GM12878 (cell line): ENCODE measurements around the gene MKX. TPM values are rescaled to one million over a fixed set of nuclear protein-coding genes. Genes with fewer than 3 reads are reported as not detected.

Experiments
- ATAC-seq: fragments of 200-7000 bp; cut with Tn5 transposase; 3 replicates; pipeline ENCODE4 v1.9.1; 2020; ENCODE audit warnings: mild to moderate bottlenecking, moderate library complexity
- BruUV-seq: library from RNA; stranded (reverse); fragments of 400-500 nt; replicated peaks from 2 replicates; lab custom pipeline; 2021; lab: Mats Ljungman, UMichigan
- CTCF ChIA-PET: fragments of 300-600 bp; sonication (Branson Sonifier 250); formaldehyde crosslinking; extraction: SDS; loops from one replicate; lab custom pipeline; 2021; ENCODE audit warnings: inconsistent platforms; lab: Yijun Ruan, JAX
- POLR2A ChIA-PET: fragments of 350-600 bp; formaldehyde crosslinking; extraction: SDS; loops from one replicate; lab custom pipeline; 2021; ENCODE audit warnings: inconsistent platforms; lab: Charles Lee
- RAD21 ChIA-PET: fragments of 300-600 bp; sonication (Branson Sonifier 250); formaldehyde crosslinking; loops from one replicate; lab custom pipeline; 2023; ENCODE audit warnings: antibody characterized with exemption; ENCODE audit not compliant: unreplicated experiment; lab: Charles Lee
- SMC1A ChIA-PET: fragments of 300-600 bp; sonication (Branson Sonifier 250); formaldehyde crosslinking; loops from one replicate; lab custom pipeline; 2023; ENCODE audit not compliant: unreplicated experiment, uncharacterized antibody; lab: Charles Lee
- DNase-seq: peaks from one replicate; pipeline ENCODE4 v3.0.0-alpha.2; 2011; ENCODE audit warnings: low read depth, low spot score
- FAIRE-seq: peaks from 3 replicates; lab custom pipeline; 2011; peaks lifted over from hg19 to GRCh38; lab: Jason Lieb, UNC
- H2AFZ ChIP-seq: 2 replicates; pipeline ENCODE4 v1.6.0; 2011; ENCODE audit warnings: low read depth, low read length, control low read depth; ENCODE audit not compliant: control insufficient read depth
- H3K27ac ChIP-seq: 2 replicates; pipeline ENCODE4 v1.5.1; 2011; ENCODE audit warnings: control low read depth; ENCODE audit not compliant: control insufficient read depth, insufficient read depth
- H3K27me3 ChIP-seq, 2 experiments: replicated peaks in 1 of 2; 2 replicates each; pipeline versions ENCODE4 v1.6.0 to v1.6.1; 2011; ENCODE audit warnings: low read length in 1 of 2; ENCODE audit not compliant: control insufficient read depth in 2 of 2, insufficient read depth in 2 of 2
- H3K36me3 ChIP-seq, 2 experiments: 2 replicates each; pipeline ENCODE4 v1.5.1; 2011; ENCODE audit warnings: low read length in 1 of 2; ENCODE audit not compliant: control insufficient read depth in 2 of 2, insufficient read depth in 2 of 2
- H3K4me1 ChIP-seq: 2 replicates; pipeline ENCODE4 v1.6.1; 2011; ENCODE audit warnings: mild to moderate bottlenecking, low read length, moderate library complexity, mixed read lengths; ENCODE audit not compliant: control insufficient read depth, insufficient read depth
- H3K4me2 ChIP-seq: 2 replicates; pipeline ENCODE4 v1.6.0; 2011; ENCODE audit warnings: control low read depth; ENCODE audit not compliant: control insufficient read depth, insufficient read depth
- H3K4me3 ChIP-seq: fragments of 200-600 bp; sonication (generic); 2 replicates; pipeline ENCODE4 v1.5.1; 2016
- H3K79me2 ChIP-seq: 2 replicates; pipeline ENCODE4 v1.6.0; 2011; ENCODE audit warnings: low read length; ENCODE audit not compliant: control insufficient read depth, insufficient read depth
- H3K9ac ChIP-seq: 2 replicates; pipeline ENCODE4 v1.8.0; 2011; ENCODE audit warnings: low read length, control low read depth, mixed read lengths; ENCODE audit not compliant: control insufficient read depth, insufficient read depth
- H3K9me3 ChIP-seq: replicated peaks from 3 replicates; pipeline ENCODE4 v1.5.1; 2011; ENCODE audit warnings: mild to moderate bottlenecking, low read length; ENCODE audit not compliant: control insufficient read depth, insufficient read depth
- H4K20me1 ChIP-seq: 2 replicates; pipeline ENCODE4 v1.6.0; 2011; ENCODE audit not compliant: control insufficient read depth, insufficient read depth
- CREB1 ChIP-seq: IDR thresholded peaks from 2 replicates; pipeline ENCODE4 v1.6.1; 2012; ENCODE audit warnings: low read depth, mild to moderate bottlenecking, inconsistent platforms
- DPF2 ChIP-seq: fragments of 450-650 bp; IDR thresholded peaks from 2 replicates; pipeline ENCODE4 v1.6.1; 2017; ENCODE audit warnings: mild to moderate bottlenecking
- IKZF1 ChIP-seq: fragments of 450-650 bp; conservative IDR thresholded peaks from 2 replicates; pipeline ENCODE4 v1.6.1; 2017; ENCODE audit warnings: antibody characterized with exemption, mild to moderate bottlenecking
- NBN ChIP-seq: fragments of 450-650 bp; IDR thresholded peaks from 2 replicates; pipeline ENCODE4 v1.6.1; 2016
- NR2C1 ChIP-seq: fragments of 450-650 bp; IDR thresholded peaks from 2 replicates; pipeline ENCODE4 v1.6.1; 2017; ENCODE audit warnings: antibody characterized with exemption, mild to moderate bottlenecking, moderate library complexity
- PAX5 ChIP-seq: IDR thresholded peaks from 2 replicates; pipeline ENCODE4 v1.6.1; 2011; ENCODE audit warnings: low read depth, low read length, borderline replicate concordance
- PBX3 ChIP-seq: IDR thresholded peaks from 2 replicates; pipeline ENCODE4 v1.6.1; 2011; ENCODE audit warnings: mild to moderate bottlenecking, low read depth, low read length, moderate library complexity; ENCODE audit not compliant: insufficient replicate concordance
- RELB ChIP-seq: fragments of 450-650 bp; IDR thresholded peaks from 2 replicates; pipeline ENCODE4 v1.6.1; 2017; ENCODE audit warnings: low read depth, mild to moderate bottlenecking, moderate library complexity
- RFX5 ChIP-seq: IDR thresholded peaks from 2 replicates; pipeline ENCODE4 v1.6.1; 2011; ENCODE audit warnings: low read depth, low read length, improper control_type of control experiment
- SIN3A ChIP-seq: IDR thresholded peaks from 2 replicates; pipeline ENCODE4 v1.6.1; 2012; ENCODE audit warnings: low read depth, low read length, improper control_type of control experiment
- SPI1 ChIP-seq: IDR thresholded peaks from 2 replicates; pipeline ENCODE4 v1.6.1; 2011; ENCODE audit warnings: low read depth, mild to moderate bottlenecking, low read length, moderate library complexity, borderline replicate concordance; ENCODE audit not compliant: insufficient read depth
- TARDBP ChIP-seq: IDR thresholded peaks from 2 replicates; pipeline ENCODE4 v1.6.1; 2016; ENCODE audit warnings: borderline replicate concordance
- TBL1XR1 ChIP-seq: IDR thresholded peaks from 2 replicates; pipeline ENCODE4 v1.6.1; 2012; ENCODE audit warnings: low read depth, low read length, improper control_type of control experiment
- YBX1 ChIP-seq: fragments of 450-650 bp; IDR thresholded peaks from 2 replicates; pipeline ENCODE4 v1.6.1; 2016; ENCODE audit warnings: antibody characterized with exemption
- ZBTB40 ChIP-seq: fragments of 450-650 bp; IDR thresholded peaks from 2 replicates; pipeline ENCODE4 v1.6.1; 2016; ENCODE audit warnings: mild to moderate bottlenecking, moderate library complexity, borderline replicate concordance
- ZNF384 ChIP-seq: IDR thresholded peaks from 2 replicates; pipeline ENCODE4 v1.6.1; 2012; ENCODE audit warnings: low read depth, mild to moderate bottlenecking, low read length, improper control_type of control experiment, borderline replicate concordance
- ZNF622 ChIP-seq: fragments of 450-650 bp; IDR thresholded peaks from 2 replicates; pipeline ENCODE4 v1.6.1; 2017; ENCODE audit warnings: mild to moderate bottlenecking, inconsistent platforms
- WGBS: methylation state at CpG from one replicate; pipeline ENCODE4 v1.1.6; 2016; ENCODE audit warnings: low lambda C conversion rate; ENCODE audit not compliant: insufficient replicate concordance, insufficient coverage; ENCODE audit errors: missing lambda C conversion rate; 5-methylcytosine and 5-hydroxymethylcytosine counted together
- in situ Hi-C: fragments of 300-500 bp; cut with MboI; formaldehyde crosslinking; loops from 9 replicates; pipeline ENCODE4 v1.14.3; 2018; ENCODE audit warnings: mixed read lengths
- intact Hi-C: fragments of 100-400 bp; cut with micrococcal nuclease; formaldehyde crosslinking; loops from one replicate; pipeline ENCODE4 v1.14.2; 2022; ENCODE audit not compliant: unreplicated experiment
- polyA plus RNA-seq, 11 experiments: library from polyadenylated mRNA; depleted of rRNA in 4 of 11; unstranded in 6 of 11; stranded (reverse) in 5 of 11; fragments of >200 nt; fragmentation: Nextera tagmentation in 4 of 11; fragmentation: Illumina TruSeq in 1 of 11; extraction: Ambion mirVana in 4 of 11; extraction: Trizol in 1 of 11; gene quantifications; 1 replicate in 1 of 11; 2 replicates in 10 of 11; pipeline versions ENCODE4 v1.2.1 to v1.2.3, GENCODE V29; 2011 to 2016; ENCODE audit warnings: inconsistent platforms in 2 of 11, missing spikeins in 2 of 11, low read depth in 1 of 11
- total RNA-seq, 4 experiments: library from RNA; depleted of rRNA in 3 of 4; stranded (reverse); fragments of >200 nt in 3 of 4; fragmentation: Illumina TruSeq in 1 of 4; extraction: Trizol in 1 of 4; gene quantifications; 2 replicates each; pipeline versions ENCODE4 v1.2.1 to v1.2.3, GENCODE V29; 2013 to 2021

MKX gene
- total and polyA plus RNA-seq, 10 of the 15 experiments (the other 5 are each of a cell fraction or from before 2014, with no cell fraction given), result not detected

- CTCF ChIA-PET, result no interaction called here
- WGBS, result 64% methylated on average over 3 of the region's 3 CpGs
- in situ Hi-C loops, result no loop called here
Measured at GRCh38 chr10:27717861-27718260, 27.8 kb downstream of the MKX start.

More at GRCh38 chr10:27717861-27718260, 27.8 kb downstream of the MKX start:
- no peaks in the 10 kb centered on the region for H3K36me3 ChIP-seq
- no peaks in the 10 kb centered on the region for H3K4me1 ChIP-seq
- ChIA-PET SMC1A (interaction anchor here (0.6 kb wide), 1 partner anchor 225 kb away, joined by 3 read pairs; no protein-coding TSS in a partner anchor), POLR2A (no interaction called here), RAD21 (no interaction called here)
- no peak overlapping the region for H3K9ac ChIP-seq
- no peaks in the 10 kb centered on the region for H3K9me3 ChIP-seq
- H3K4me2 ChIP-seq, result no peak overlapping the region
- no TSS peak for BruUV-seq
- H2AFZ ChIP-seq, result no peak overlapping the region
- no peaks in the 10 kb centered on the region for H3K27me3 ChIP-seq
- H3K79me2 ChIP-seq, result no peaks in the 10 kb centered on the region
- no peak overlapping the region for H3K27ac ChIP-seq
- ATAC-seq (no peak), FAIRE-seq (no peak), DNase-seq (no peak)
- H4K20me1 ChIP-seq, result no peaks in the 10 kb centered on the region
- no peak overlapping the region for H3K4me3 ChIP-seq
- TF ChIP-seq PBX3, result no peak
- no peak for TF ChIP-seq SIN3A
- TF ChIP-seq SPI1, result no peak
- TF ChIP-seq IKZF1, result no peak
- TF ChIP-seq NR2C1, result no peak
- TF ChIP-seq NBN, result no peak
- no peak for TF ChIP-seq DPF2
- TF ChIP-seq PAX5, result no peak
- TF ChIP-seq ZNF384, result no peak
- TF ChIP-seq ZNF622, result no peak
- TF ChIP-seq RELB, result no peak
- no peak for TF ChIP-seq RFX5
- no peak for TF ChIP-seq TBL1XR1
- TF ChIP-seq CREB1, result no peak
- TF ChIP-seq ZBTB40, result no peak
- no peak for TF ChIP-seq TARDBP
- TF ChIP-seq YBX1, result no peak
- intact Hi-C loops, result no loop called here
